Measurements from ENCODE around the gene KCNQ2.
A peak's percentile ranks its signal among the peaks of the same experiment; 100 is the strongest.

The KCNQ2 gene

DNA sequence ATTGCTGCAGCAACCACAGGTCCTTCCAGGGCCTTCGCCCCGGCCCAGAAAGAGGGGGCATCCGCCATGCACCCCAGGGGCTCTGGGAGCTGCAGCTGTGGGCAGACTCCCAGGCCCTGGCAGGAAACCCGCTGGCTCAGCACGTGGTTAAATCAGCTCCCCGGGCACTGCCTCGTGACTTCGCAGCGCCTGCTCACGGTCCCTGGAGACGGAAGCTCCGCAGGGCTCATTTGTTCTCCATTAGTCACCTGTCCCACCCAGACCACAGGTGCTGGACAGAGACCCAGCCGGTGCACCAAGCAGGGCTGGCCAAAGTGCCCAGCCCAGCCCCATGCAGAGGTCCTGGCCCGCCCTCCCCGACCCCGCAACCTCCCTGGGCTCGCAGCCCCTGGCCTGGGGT, 14.7 kb downstream of the KCNQ2 start:
- no peaks in the 10 kb centered on the region for H3K36me3 ChIP-seq (ENCODE audit: insufficient read depth, low read length)
- no peak overlapping the region for H2AFZ ChIP-seq (ENCODE audit: low read depth, low read length)
- no peak overlapping the region for H3K4me3 ChIP-seq (ENCODE audit: low read length)
- H3K27me3 ChIP-seq (ENCODE audit: insufficient read depth, low read length), result no peaks in the 10 kb centered on the region
- H3K9me3 ChIP-seq (ENCODE audit: low read length), result no peaks in the 10 kb centered on the region
- peaks cover 40% of the 10 kb centered on the region for H3K4me1 ChIP-seq (ENCODE audit: insufficient read depth, low read length)

DNA sequence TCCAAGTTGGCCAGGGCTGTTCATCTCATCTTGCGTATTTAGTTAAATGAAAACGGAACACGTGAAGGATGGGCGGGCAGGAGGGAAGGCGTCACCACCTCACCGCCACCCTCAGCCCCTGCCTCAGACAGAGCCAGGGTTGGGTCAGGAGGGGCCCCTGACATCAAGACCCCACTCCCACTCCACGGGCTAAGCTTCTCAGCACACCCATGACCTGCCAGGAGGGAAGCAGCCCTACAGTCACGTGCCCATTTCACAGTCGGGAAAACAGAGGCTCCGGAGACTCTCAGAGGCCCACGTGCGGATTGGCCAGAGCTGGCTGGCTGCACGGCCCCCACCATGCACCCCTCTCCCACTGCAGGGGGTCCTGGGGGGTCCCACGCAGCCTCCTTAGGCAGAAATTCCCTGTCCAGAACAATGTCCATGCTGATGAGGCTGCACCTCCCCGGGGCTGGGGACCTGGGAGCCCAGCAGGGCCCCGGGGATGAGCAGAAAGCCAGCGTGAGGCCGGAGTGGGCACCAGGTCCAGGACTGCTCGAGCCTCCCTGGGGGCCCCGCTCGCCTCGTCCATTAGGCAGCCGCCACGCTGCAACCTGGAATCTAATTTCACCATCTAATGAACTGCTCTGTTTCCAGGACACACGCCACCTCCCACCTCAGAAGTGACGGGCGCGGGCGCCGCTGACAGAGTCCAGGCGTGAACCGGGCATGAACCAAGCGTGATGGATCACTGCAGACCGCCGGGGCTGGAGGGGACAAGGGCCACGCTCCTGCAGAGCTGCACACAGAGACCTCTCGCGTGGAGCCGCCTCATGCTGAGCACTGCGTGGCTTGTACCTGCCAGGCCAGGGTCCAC, 15.8 kb downstream of the KCNQ2 start:
- Histone ChIP-seq H3K9me3 (ENCODE audit: low read length) (no peaks in the 10 kb centered on the region), H3K36me3 (ENCODE audit: insufficient read depth, low read length) (no peaks in the 10 kb centered on the region), H3K4me1 (ENCODE audit: insufficient read depth, low read length) (peaks cover 47% of the 10 kb centered on the region), H3K4me3 (ENCODE audit: low read length) (no peak overlapping the region), H3K27me3 (ENCODE audit: insufficient read depth, low read length) (no peaks in the 10 kb centered on the region), H2AFZ (ENCODE audit: low read depth, low read length) (no peak overlapping the region)

DNA sequence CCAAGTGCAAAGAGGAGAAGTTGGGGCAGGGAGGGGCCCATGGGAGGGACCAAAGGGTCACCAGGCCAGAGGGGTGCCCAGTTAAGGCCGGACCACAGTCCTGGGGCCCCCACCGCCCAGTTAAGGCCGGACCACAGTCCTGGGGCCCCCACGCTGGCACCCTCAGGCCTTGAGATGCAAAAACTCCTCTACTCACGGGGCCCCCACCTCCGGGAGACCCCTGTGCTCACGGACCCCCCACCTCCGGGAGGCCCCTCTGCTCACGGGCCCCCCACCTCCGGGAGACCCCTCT, 16.9 kb downstream of the KCNQ2 start:
- Histone ChIP-seq H3K4me1 (ENCODE audit: insufficient read depth, low read length) (peaks cover 47% of the 10 kb centered on the region), H3K36me3 (ENCODE audit: insufficient read depth, low read length) (no peaks in the 10 kb centered on the region), H3K4me3 (ENCODE audit: low read length) (no peak overlapping the region), H3K9me3 (ENCODE audit: low read length) (no peaks in the 10 kb centered on the region), H3K27me3 (ENCODE audit: insufficient read depth, low read length) (no peaks in the 10 kb centered on the region), H2AFZ (ENCODE audit: low read depth, low read length) (no peak overlapping the region)

DNA sequence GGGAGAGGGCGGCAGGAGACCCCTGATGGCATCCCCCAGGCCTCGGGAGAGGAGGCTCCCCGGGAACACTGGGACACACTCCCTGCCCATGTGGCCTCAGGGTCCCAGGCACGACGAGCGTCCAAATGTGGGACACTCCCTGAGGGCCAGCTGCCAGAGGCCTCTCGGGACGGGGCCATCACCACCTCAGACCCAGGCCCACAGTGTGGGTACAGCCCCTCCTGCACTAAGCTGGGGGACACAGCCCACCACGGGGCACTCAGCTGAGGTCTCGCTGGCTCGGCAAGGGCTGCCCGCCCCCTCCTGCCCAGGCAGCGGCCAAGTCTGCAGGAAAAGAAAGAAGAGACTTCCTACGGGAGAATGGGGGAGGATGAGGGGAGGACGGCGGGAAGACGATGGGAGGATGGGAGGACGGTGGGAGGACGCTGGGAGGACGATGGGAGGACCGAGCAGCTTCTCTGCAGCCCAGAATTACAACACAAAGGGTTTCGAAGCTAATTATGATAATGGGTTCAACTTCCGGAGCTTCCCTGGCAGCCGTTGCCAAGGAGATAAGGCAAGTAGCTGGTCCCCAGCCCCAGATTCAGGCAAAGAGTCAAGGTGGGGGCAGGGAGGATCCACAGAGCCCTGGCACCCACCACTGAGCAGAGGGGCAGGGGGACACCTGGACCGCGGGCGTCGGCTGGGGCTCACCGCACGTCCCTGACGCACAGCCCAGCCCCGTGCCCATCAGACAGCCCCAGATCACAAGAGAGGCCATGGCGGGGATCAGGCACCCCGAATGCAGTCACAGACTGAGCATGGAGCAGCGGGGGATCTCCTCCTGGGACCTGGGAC, 17.5 kb downstream of the KCNQ2 start:
- H3K27me3 ChIP-seq (ENCODE audit: insufficient read depth, low read length), result no peaks in the 10 kb centered on the region
- H3K4me3 ChIP-seq (ENCODE audit: low read length), result peak overlapping the region; percentile 40
- H3K4me1 ChIP-seq (ENCODE audit: insufficient read depth, low read length), result peaks cover 50% of the 10 kb centered on the region
- no peaks in the 10 kb centered on the region for H3K36me3 ChIP-seq (ENCODE audit: insufficient read depth, low read length)
- no peaks in the 10 kb centered on the region for H3K9me3 ChIP-seq (ENCODE audit: low read length)
- no peak overlapping the region for H2AFZ ChIP-seq (ENCODE audit: low read depth, low read length)

DNA sequence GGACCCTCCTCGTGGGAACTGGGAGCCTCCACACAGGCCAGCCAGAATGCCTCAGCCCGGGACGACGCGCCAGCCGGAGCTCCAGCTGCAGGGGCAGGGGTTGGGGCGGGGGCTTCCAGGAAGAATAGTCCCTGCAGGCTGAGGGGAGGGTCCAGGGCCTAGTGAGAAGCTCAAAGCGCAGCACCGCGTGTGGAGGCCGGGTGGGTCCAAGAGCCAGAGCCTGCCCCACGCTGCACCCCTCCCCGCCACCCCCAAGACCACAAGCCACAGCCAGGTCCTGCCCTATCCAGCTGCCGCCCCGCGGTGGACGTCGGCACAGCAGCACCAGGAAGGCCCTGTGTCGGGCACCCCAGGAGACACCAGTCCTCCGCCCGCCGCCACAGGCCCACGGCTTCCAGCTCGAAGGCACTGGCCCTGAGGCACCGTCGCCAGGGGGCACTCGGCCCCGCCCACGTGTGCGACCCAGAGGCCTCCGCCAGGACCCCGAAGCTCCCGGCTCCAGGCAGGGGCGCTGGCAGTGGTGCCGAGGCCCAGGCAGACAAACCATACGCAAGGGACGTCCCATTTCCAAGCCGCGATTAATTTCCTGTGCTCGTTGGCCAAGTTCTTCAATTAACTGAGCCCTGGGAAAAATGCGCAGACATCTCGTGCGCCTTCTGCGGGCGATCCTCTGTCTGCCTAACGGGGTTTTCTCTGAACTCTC, 19.5 kb downstream of the KCNQ2 start:
- Histone ChIP-seq H3K4me1 (ENCODE audit: insufficient read depth, low read length) (peaks cover 50% of the 10 kb centered on the region), H3K4me3 (ENCODE audit: low read length) (no peak overlapping the region), H2AFZ (ENCODE audit: low read depth, low read length) (no peak overlapping the region), H3K36me3 (ENCODE audit: insufficient read depth, low read length) (no peaks in the 10 kb centered on the region), H3K27me3 (ENCODE audit: insufficient read depth, low read length) (no peaks in the 10 kb centered on the region), H3K9me3 (ENCODE audit: low read length) (no peaks in the 10 kb centered on the region)

DNA sequence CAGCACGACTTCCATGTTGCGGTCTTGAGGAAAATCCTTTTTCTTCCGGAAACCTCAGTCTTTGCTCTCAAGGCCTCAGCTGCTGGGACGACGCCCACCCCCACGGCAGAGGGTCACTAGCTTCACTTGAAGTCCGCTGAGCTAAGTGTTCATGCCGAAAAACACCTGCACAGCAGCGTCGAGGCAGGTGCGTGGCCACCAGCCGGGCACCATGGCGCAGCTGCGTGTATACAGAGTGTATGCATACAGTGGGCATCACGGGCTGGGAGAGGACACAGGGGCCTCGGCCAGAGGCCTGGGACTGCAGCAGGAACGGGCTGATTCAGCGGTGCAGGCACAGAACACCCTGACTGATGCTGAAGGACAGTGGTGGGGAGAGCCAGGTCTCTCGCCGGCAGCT, 20.1 kb downstream of the KCNQ2 start:
- Histone ChIP-seq H3K27me3 (ENCODE audit: insufficient read depth, low read length) (no peaks in the 10 kb centered on the region), H3K4me3 (ENCODE audit: low read length) (no peak overlapping the region), H2AFZ (ENCODE audit: low read depth, low read length) (no peak overlapping the region), H3K9me3 (ENCODE audit: low read length) (no peaks in the 10 kb centered on the region), H3K4me1 (ENCODE audit: insufficient read depth, low read length) (peaks cover 50% of the 10 kb centered on the region), H3K36me3 (ENCODE audit: insufficient read depth, low read length) (no peaks in the 10 kb centered on the region)

DNA sequence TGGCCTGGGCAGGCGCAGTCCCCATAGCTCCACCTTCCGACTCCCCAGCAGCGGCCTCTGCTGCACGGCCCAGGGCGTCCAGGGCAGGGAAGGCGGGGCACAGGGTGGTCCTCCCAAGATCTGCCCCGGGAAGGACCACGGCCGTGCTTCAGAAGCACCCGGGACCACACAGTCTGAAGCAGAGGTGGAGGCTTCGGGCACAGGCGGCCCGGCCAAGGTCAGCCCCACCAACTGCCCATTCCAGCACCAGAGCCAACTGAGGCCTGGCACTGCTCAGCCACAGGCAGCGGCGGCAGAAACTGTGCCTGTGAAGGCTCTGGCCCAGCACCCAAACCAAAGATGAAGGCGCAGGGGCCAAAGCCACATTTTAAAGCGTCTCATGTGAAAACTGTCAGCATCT, 20.6 kb downstream of the KCNQ2 start:
- Histone ChIP-seq H3K4me3 (ENCODE audit: low read length) (no peak overlapping the region), H2AFZ (ENCODE audit: low read depth, low read length) (no peak overlapping the region), H3K36me3 (ENCODE audit: insufficient read depth, low read length) (no peaks in the 10 kb centered on the region), H3K4me1 (ENCODE audit: insufficient read depth, low read length) (peaks cover 47% of the 10 kb centered on the region), H3K9me3 (ENCODE audit: low read length) (no peaks in the 10 kb centered on the region), H3K27me3 (ENCODE audit: insufficient read depth, low read length) (no peaks in the 10 kb centered on the region)

DNA sequence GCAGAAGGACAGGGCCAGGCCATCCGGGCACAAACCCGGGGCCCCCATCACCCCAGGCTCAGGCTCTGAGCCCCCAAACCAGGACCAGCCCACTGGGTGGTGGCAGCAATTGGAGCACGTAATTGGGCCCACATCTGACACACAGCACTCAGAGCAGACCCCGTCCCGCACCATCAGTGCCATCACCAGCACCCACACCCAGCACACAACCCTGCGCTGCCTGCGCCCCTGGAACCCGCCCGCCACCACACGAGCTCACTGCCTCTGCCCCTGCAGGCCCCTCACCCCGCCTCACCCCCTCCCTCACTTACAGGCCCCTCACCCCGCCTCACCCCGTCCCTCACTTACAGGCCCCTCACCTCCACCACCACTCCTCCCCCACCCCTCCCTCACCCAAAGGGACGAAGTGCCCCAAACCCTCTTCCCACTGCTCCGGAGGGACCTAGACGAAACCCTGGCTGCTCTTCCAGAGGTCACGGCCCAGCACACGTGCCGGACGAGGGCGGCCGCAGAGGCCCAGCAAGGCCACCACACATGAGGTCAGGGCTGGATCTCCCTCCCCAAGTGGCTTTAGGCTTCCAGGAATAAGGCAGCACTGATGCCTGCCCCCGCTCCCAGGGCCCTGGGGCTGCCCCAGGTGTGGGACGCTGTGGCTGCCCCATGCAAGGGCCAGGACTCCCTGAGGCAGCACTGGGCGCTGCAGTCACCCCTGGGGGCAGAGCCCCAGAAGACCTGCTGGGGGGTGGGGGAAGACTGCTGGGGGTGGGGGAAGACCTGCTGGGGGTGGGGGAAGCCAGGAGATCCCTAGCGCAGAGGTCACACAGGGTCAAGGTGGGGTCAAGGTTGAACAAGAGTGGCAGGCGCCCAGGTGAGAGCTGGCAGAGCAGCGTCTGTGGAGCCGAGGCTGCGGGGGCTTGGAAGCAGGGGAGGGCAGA, 22.4 kb downstream of the KCNQ2 start:
- no peaks in the 10 kb centered on the region for H3K36me3 ChIP-seq (ENCODE audit: insufficient read depth, low read length)
- peaks cover 37% of the 10 kb centered on the region for H3K4me1 ChIP-seq (ENCODE audit: insufficient read depth, low read length)
- no peaks in the 10 kb centered on the region for H3K9me3 ChIP-seq (ENCODE audit: low read length)
- H2AFZ ChIP-seq (ENCODE audit: low read depth, low read length), result no peak overlapping the region
- H3K4me3 ChIP-seq (ENCODE audit: low read length), result no peak overlapping the region
- H3K27me3 ChIP-seq (ENCODE audit: insufficient read depth, low read length), result no peaks in the 10 kb centered on the region

DNA sequence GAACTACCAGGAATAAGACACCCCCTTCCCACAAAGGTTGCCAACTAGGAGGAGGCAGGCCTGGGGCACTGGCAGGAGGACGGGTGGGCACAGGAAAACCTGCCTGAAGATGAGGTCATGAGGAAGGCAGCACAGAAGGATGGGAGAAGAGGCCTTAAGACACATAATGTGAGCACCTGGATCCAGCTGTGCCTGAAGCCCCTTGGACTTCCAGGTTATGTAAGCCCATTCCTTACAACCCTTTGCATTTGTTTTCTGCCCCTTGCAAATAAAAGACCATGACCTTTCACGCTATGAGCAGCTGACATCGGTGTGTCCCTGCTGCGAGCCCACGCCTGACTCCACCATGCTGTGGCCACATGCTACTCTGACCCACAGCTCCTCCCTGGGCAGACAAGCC, 23.4 kb downstream of the KCNQ2 start:
- H3K4me1 ChIP-seq (ENCODE audit: insufficient read depth, low read length), result peaks cover 27% of the 10 kb centered on the region
- peaks cover 3% of the 10 kb centered on the region for H3K36me3 ChIP-seq (ENCODE audit: insufficient read depth, low read length)
- H3K27me3 ChIP-seq (ENCODE audit: insufficient read depth, low read length), result no peaks in the 10 kb centered on the region
- no peak overlapping the region for H3K4me3 ChIP-seq (ENCODE audit: low read length)
- no peaks in the 10 kb centered on the region for H3K9me3 ChIP-seq (ENCODE audit: low read length)
- no peak overlapping the region for H2AFZ ChIP-seq (ENCODE audit: low read depth, low read length)

DNA sequence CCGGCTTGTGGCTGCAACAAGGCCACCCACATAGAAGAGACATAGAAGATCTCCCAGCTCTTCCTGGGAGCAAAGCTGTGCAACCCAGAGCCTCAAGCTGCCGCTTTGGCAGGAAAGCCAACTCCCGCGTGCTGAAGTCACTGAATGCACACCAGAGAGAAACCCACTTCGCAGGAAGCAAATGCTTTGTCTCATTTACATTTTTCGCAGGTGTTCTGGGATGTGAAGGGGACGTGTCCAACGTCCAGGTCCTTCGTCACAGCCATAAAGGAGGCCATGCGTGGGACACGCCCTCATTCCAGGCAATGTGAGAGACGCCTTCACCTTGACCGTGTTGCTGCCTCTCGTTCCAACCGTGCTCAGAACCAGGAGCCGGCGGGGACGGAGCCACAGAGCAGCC, 24.4 kb downstream of the KCNQ2 start:
- H3K4me3 ChIP-seq (ENCODE audit: low read length), result no peak overlapping the region
- H3K9me3 ChIP-seq (ENCODE audit: low read length), result no peaks in the 10 kb centered on the region
- H3K4me1 ChIP-seq (ENCODE audit: insufficient read depth, low read length), result peaks cover 18% of the 10 kb centered on the region
- H3K36me3 ChIP-seq (ENCODE audit: insufficient read depth, low read length), result peaks cover 3% of the 10 kb centered on the region
- no peaks in the 10 kb centered on the region for H3K27me3 ChIP-seq (ENCODE audit: insufficient read depth, low read length)
- no peak overlapping the region for H2AFZ ChIP-seq (ENCODE audit: low read depth, low read length)

DNA sequence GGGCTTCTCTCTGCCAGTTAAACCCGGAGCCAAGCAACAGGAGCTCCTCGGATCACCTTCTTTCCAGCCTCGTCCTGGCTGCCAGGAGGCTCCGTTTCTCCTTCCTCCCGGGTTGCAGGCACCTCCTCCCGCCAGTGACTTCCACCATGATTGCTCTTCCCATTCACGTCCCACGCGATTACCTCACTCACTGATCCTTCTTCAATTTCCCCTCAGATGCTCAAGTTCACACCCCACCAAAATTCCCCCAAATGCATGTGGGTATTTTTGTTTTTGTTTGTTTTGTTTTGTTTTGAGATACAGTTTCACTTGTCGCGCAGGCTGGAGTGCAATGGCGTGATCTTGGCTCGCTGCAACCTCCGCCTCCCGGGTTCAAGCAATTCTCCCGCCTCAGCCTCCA, 25.1 kb downstream of the KCNQ2 start:
- no peak overlapping the region for H3K4me3 ChIP-seq (ENCODE audit: low read length)
- H3K27me3 ChIP-seq (ENCODE audit: insufficient read depth, low read length), result no peaks in the 10 kb centered on the region
- H3K4me1 ChIP-seq (ENCODE audit: insufficient read depth, low read length), result peaks cover 11% of the 10 kb centered on the region
- no peak overlapping the region for H2AFZ ChIP-seq (ENCODE audit: low read depth, low read length)
- peaks cover 3% of the 10 kb centered on the region for H3K36me3 ChIP-seq (ENCODE audit: insufficient read depth, low read length)
- H3K9me3 ChIP-seq (ENCODE audit: low read length), result no peaks in the 10 kb centered on the region

DNA sequence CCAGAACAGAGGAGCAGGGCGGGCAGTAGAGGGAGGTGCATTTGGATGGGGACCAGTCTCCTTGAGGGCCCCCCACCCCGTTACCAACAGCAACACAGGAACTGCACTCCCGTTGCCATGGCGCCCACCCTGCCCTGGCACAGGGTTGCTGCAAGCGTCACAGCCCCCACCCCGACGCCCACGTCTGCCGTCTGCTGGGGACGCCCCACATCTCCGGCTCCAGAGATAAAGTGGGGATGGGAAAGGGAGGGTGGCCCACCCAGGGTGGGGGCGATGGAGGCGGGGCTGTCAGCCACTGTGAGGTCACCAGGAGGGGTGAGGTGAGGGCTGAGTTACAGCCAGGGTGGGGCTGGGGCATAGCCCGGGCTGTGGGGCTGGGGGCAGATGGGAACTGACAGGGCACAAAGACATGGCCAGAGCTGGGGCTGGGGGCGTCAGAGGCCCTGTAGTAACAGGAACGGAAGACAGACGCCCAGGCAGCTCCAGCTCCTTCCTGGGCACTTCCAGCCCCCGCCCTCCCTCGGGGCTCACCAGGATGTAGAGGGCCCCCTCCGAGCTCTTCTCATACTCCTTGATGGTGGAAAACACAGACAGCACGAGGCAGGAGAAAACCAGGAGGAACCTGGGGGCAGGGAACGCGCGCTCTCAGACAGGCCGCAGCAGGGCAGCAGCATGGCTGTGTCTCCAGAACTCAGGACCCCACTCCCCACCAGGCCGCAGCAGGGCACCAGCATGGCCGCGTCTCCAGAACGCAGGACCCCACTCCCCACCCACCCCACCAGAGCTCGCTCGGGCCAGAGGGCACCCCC, 26.0 kb downstream of the KCNQ2 start:
- Histone ChIP-seq H2AFZ (ENCODE audit: low read depth, low read length) (no peak overlapping the region), H3K4me3 (ENCODE audit: low read length) (no peak overlapping the region), H3K36me3 (ENCODE audit: insufficient read depth, low read length) (peaks cover 3% of the 10 kb centered on the region), H3K9me3 (ENCODE audit: low read length) (no peaks in the 10 kb centered on the region), H3K4me1 (ENCODE audit: insufficient read depth, low read length) (peaks cover 8% of the 10 kb centered on the region), H3K27me3 (ENCODE audit: insufficient read depth, low read length) (no peaks in the 10 kb centered on the region)
